Memory B cell (primary cell): ENCODE data around the gene TBKBP1.

Source experiments
- ATAC-seq: fragments of 150-1000 bp; cut with Tn5 transposase; 2 replicates; pipeline ENCODE4 v1.10.0; 2021; ENCODE audit warnings: low read depth, mild to moderate bottlenecking, moderate library complexity
- DNase-seq, 2 donors: peaks; one replicate each; pipeline ENCODE4 v3.0.0; 2022; ENCODE audit warnings: low spot score in 2 of 2
- H3K27ac Mint-ChIP-seq: one replicate; pipeline ENCODE4 v1.8.0; 2022; ENCODE audit warnings: mild to moderate bottlenecking, moderate library complexity, mixed read lengths
- H3K27me3 Mint-ChIP-seq: one replicate; pipeline ENCODE4 v1.8.0; 2022; ENCODE audit warnings: mixed read lengths
- H3K36me3 Mint-ChIP-seq: one replicate; pipeline ENCODE4 v1.8.0; 2022; ENCODE audit warnings: mild to moderate bottlenecking, mixed read lengths
- H3K4me1 Mint-ChIP-seq: one replicate; pipeline ENCODE4 v1.8.0; 2022; ENCODE audit warnings: mixed read lengths
- H3K4me3 Mint-ChIP-seq: one replicate; pipeline ENCODE4 v1.8.0; 2022; ENCODE audit warnings: mild to moderate bottlenecking, moderate library complexity, mixed read lengths
- H3K9me3 Mint-ChIP-seq: one replicate; pipeline ENCODE4 v1.8.0; 2022; ENCODE audit warnings: mixed read lengths

TBKBP1 gene

DNA sequence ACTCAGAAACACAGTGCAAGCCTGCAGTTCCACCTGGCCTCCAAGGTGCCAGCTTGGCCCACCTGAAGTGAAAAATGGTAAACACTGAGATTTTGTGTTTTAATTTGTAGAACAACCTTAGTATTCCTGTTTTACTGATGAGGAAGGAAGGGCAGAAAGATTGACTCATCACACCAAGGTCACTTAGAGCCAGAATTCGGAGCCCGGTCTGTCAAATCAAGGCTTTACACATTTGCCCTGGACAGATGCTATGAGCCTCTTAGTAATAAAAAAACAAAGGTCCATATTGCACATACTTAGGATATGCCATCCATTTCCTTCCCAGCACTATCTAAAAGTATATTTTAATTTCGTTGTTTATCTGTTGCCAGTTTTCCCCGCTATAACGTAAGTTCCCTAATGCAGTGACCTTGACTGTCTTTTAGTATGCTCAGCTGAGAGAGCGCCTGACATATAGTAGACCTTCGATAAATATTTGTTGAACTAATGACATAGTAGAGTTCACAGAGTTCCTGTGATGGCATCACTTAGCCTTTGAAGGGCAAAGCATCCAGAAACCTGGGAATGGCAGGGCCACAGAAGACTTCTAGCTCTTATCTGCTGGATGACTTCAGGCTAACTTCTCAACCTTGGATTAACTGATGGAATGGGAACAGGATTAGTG lies 7.2 kb upstream of the TBKBP1 start:
- DNase-seq (no peak), ATAC-seq (no peak)
- Mint-ChIP-seq H3K27ac (no peak overlapping the region), H3K4me3 (no peak overlapping the region), H3K9me3 (no peaks in the 10 kb centered on the region), H3K27me3 (peaks cover 1% of the 10 kb centered on the region), H3K4me1 (peaks cover 2% of the 10 kb centered on the region), H3K36me3 (peaks cover 22% of the 10 kb centered on the region)

GRCh38 chr17:47687328-47687690 lies 6.7 kb upstream of the TBKBP1 start:
- peaks cover 1% of the 10 kb centered on the region for H3K27me3 Mint-ChIP-seq
- DNase-seq: no peak
- H3K4me3 Mint-ChIP-seq: no peak overlapping the region
- H3K9me3 Mint-ChIP-seq: no peaks in the 10 kb centered on the region
- no peak for ATAC-seq
- peaks cover 19% of the 10 kb centered on the region for H3K36me3 Mint-ChIP-seq
- H3K27ac Mint-ChIP-seq: no peak overlapping the region
- H3K4me1 Mint-ChIP-seq: peaks cover 2% of the 10 kb centered on the region

DNA sequence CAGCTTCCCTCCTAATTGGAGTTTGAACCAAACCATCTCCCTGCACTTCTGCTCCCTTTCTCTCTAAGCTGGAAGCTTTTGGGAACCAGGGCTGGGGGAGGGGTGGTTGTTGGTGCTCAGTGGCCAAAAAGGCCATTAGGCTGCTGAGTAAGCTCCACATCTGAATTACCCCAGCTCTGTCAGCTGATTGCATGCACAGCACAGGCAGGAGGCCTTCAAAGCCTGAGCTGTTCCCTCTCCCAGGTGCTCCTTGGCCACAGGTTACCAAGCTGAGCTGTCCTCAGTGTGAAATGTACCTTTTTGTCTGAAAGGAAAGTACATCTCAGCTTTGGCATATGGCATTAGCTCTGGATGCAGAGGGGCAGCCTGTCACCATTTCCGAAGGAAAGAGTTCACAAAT lies 6.2 kb upstream of the TBKBP1 start:
- Mint-ChIP-seq H3K4me3 (no peak overlapping the region), H3K9me3 (no peaks in the 10 kb centered on the region), H3K27ac (no peak overlapping the region), H3K36me3 (peaks cover 14% of the 10 kb centered on the region), H3K27me3 (peaks cover 1% of the 10 kb centered on the region), H3K4me1 (peaks cover 2% of the 10 kb centered on the region)
- ATAC-seq: no peak
- no peak for DNase-seq

DNA sequence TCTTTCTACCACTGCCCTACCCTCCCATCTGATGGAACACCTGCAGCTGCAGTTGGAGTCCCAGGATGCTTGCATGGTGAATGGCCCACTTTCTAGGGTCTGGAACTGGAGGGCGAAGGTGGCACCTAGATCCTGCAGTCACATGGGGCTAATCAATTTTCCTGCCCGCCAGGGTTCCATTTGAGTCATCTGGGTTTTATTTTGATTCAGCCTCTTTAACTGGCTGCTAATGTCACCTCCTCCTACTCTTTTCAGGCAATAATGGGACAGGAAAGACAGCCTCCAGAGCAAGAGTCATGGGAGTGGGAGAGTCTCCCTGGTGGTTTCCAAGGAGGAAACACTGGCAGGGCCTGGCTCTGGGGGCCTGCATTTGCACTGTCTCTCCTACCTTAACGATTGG lies 3.8 kb upstream of the TBKBP1 start:
- Mint-ChIP-seq H3K36me3 (peaks cover 5% of the 10 kb centered on the region), H3K4me1 (peaks cover 13% of the 10 kb centered on the region), H3K9me3 (no peaks in the 10 kb centered on the region), H3K27me3 (peaks cover 1% of the 10 kb centered on the region), H3K4me3 (no peak overlapping the region), H3K27ac (peak overlapping the region; percentile 81)
- no peak for DNase-seq
- no peak for ATAC-seq

- H3K9me3 Mint-ChIP-seq: no peaks in the 10 kb centered on the region
- no peaks in the 10 kb centered on the region for H3K36me3 Mint-ChIP-seq
- no peak overlapping the region for H3K27ac Mint-ChIP-seq
- H3K27me3 Mint-ChIP-seq: peaks cover 1% of the 10 kb centered on the region
- H3K4me3 Mint-ChIP-seq: no peak overlapping the region
- H3K4me1 Mint-ChIP-seq: peaks cover 19% of the 10 kb centered on the region
- ATAC-seq: no peak
- DNase-seq: no peak
Measured at GRCh38 chr17:47692137-47692894, 1.6 kb upstream of the TBKBP1 start.

GRCh38 chr17:47692895-47693730 lies 848 bp upstream of the TBKBP1 start:
- peak overlapping the region; percentile 68 for H3K27ac Mint-ChIP-seq
- ATAC-seq (no peak), DNase-seq (no peak)
- peak overlapping the region; percentile 90 for H3K4me3 Mint-ChIP-seq
- H3K27me3 Mint-ChIP-seq: peaks cover 1% of the 10 kb centered on the region
- no peaks in the 10 kb centered on the region for H3K36me3 Mint-ChIP-seq
- H3K4me1 Mint-ChIP-seq: peaks cover 20% of the 10 kb centered on the region
- H3K9me3 Mint-ChIP-seq: no peaks in the 10 kb centered on the region

DNA sequence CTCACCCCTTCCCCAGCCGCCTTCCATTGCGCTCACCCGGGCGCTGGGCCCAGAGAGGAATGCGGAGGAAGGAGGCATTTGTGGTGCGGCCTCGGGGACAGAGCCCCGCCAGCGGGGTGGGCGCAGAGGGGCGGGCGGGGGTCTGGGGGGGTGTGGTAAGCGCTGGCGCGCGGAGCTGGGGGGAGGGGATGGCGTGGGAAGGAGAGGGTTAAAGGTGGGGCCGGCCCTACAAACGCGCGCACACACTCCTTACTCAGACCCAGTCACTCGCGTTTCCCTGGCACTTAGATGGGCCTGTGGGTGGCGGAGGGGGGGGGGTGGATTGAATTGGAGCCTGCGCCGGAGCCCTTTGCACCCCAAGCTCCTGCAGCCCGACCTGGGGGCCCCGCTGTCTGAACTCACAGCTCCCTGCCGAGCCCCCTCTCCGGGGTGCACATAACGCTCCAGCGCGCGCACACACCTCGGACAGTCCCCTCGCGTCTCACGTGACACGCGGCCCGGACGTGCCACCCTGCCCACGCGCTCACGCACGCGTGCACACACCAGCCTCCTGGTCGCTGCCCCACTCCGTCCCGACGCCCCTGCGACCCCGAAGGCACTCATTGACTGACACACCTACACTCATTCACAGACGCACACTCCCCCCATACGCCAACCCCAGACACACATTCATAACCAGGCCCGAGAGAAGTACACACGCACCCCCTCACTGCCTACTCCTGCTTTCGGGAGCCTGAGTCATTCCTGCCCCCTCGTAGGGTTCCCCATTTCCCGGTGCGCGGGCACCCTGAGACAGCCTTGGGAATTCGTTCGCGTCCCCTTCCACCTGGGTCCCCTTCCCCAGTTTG lies 844 bp downstream of the TBKBP1 start:
- DNase-seq (no peak), ATAC-seq (peak; percentile 39)
- H3K4me3 Mint-ChIP-seq: peak overlapping the region; percentile 82
- H3K9me3 Mint-ChIP-seq: no peaks in the 10 kb centered on the region
- peaks cover 26% of the 10 kb centered on the region for H3K4me1 Mint-ChIP-seq
- H3K36me3 Mint-ChIP-seq: no peaks in the 10 kb centered on the region
- H3K27ac Mint-ChIP-seq: peak overlapping the region; percentile 11
- H3K27me3 Mint-ChIP-seq: peaks cover 1% of the 10 kb centered on the region

DNA sequence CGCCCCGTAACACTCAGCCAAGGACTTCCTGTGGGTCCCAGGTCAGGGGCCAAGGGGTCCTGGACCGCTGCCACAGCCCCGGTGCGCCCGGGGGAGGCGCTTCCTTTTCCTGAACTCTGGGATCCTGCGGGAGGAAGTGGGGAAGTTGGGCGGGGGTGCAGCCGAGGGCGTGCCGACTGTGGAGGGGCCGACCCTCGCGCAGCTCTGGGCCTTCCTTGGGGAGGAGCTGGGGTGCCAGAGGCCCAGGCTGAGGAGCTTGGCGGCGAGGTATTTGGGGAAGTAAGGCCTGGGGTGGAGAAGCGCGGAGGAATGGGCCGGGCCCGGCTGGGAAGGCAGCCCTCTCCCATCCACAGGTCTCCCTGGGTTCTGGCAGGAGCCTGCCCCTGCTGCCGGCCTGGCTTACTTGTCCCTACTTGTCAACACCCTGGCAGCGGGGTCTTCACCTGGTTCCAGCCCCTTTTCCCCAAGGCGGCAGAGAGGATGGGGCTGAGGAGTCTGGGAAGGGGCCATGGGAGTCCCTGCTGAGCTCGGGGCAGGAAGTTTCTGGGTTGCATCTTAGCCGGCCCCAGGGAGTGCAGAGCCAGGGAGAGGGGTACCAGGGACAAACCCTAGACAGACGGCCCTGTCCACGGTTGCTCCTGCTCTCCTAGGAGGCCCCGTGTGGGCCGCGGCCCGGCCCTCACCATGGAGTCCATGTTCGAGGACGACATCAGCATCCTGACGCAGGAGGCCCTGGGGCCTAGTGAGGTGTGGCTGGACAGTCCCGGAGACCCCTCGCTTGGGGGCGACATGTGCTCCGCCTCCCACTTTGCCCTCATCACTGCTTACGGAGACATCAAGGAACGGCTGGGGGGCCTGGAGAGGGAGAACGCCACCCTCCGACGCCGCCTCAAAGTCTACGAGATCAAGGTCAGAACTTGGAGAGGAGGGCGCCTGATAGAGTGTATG lies 1.7 kb downstream of the TBKBP1 start:
- no peaks in the 10 kb centered on the region for H3K9me3 Mint-ChIP-seq
- H3K4me1 Mint-ChIP-seq: peaks cover 26% of the 10 kb centered on the region
- ATAC-seq (no peak), DNase-seq (no peak)
- H3K4me3 Mint-ChIP-seq: peak overlapping the region; percentile 82
- H3K27ac Mint-ChIP-seq: peak overlapping the region; percentile 11
- H3K27me3 Mint-ChIP-seq: peaks cover 1% of the 10 kb centered on the region
- no peaks in the 10 kb centered on the region for H3K36me3 Mint-ChIP-seq

GRCh38 chr17:47696717-47697642 lies 3.0 kb downstream of the TBKBP1 start:
- no peak overlapping the region for H3K4me3 Mint-ChIP-seq
- peak overlapping the region; percentile 56 for H3K27ac Mint-ChIP-seq
- no peaks in the 10 kb centered on the region for H3K27me3 Mint-ChIP-seq
- H3K4me1 Mint-ChIP-seq: peaks cover 29% of the 10 kb centered on the region
- DNase-seq: no peak
- ATAC-seq: no peak
- no peaks in the 10 kb centered on the region for H3K36me3 Mint-ChIP-seq
- H3K9me3 Mint-ChIP-seq: no peaks in the 10 kb centered on the region

GRCh38 chr17:47697906-47698711 lies 4.1 kb downstream of the TBKBP1 start:
- Mint-ChIP-seq H3K4me1 (peaks cover 29% of the 10 kb centered on the region), H3K9me3 (no peaks in the 10 kb centered on the region), H3K27ac (no peak overlapping the region), H3K36me3 (no peaks in the 10 kb centered on the region), H3K4me3 (no peak overlapping the region), H3K27me3 (no peaks in the 10 kb centered on the region)
- DNase-seq: no peak
- ATAC-seq: no peak

- Mint-ChIP-seq H3K4me3 (no peak overlapping the region), H3K27ac (no peak overlapping the region), H3K27me3 (no peaks in the 10 kb centered on the region), H3K36me3 (no peaks in the 10 kb centered on the region), H3K9me3 (no peaks in the 10 kb centered on the region), H3K4me1 (peaks cover 32% of the 10 kb centered on the region)
- DNase-seq: peak; percentile 76 to 77
- ATAC-seq: peak; percentile 45
Measured at GRCh38 chr17:47698749-47699535, 5.0 kb downstream of the TBKBP1 start.
